ENCODE measurements around the gene NRXN2. TPM values are rescaled to one million over a fixed set of nuclear protein-coding genes. Genes with fewer than 3 reads are reported as not detected.

The NRXN2 gene
- total and polyA plus RNA-seq, 7 donors, result 0.44 to 5.2 (median 1.9) TPM

- TF ChIP-seq CTCF (IDR thresholded peaks at IDR 0.05), result no peak
- Histone ChIP-seq H3K4me1 (no peaks in the 10 kb centered on the region), H3K27me3 (ENCODE audit: insufficient read depth in 3 of 3, low read length in 2 of 3) (peaks cover 0 to 4% (median 4%) of the 10 kb centered on the region in 3 donors), H3K9me3 (no peaks in the 10 kb centered on the region), H3K36me3 (ENCODE audit: insufficient read depth in 1 of 2, low read depth in 1 of 2) (no peaks in the 10 kb centered on the region), H3K4me3 (no peak overlapping the region), H3K27ac (no peak overlapping the region)
- intact Hi-C loops (cut with DNase I), result loop anchor here (1.0 to 5.0 kb wide), 4 partner anchors 69 to 205 kb away; partner anchors contain the start of gene NRXN2 (in 1 of the 2)
- ATAC-seq (no peak), DNase-seq (no peak)
- 57 to 67% (median 58%) methylated on average over 8 to 13 of the region's 13 CpGs for WGBS, 3 donors
Observed at GRCh38 chr11:64653388-64653973, 69.5 kb downstream of the NRXN2 start.

DNA sequence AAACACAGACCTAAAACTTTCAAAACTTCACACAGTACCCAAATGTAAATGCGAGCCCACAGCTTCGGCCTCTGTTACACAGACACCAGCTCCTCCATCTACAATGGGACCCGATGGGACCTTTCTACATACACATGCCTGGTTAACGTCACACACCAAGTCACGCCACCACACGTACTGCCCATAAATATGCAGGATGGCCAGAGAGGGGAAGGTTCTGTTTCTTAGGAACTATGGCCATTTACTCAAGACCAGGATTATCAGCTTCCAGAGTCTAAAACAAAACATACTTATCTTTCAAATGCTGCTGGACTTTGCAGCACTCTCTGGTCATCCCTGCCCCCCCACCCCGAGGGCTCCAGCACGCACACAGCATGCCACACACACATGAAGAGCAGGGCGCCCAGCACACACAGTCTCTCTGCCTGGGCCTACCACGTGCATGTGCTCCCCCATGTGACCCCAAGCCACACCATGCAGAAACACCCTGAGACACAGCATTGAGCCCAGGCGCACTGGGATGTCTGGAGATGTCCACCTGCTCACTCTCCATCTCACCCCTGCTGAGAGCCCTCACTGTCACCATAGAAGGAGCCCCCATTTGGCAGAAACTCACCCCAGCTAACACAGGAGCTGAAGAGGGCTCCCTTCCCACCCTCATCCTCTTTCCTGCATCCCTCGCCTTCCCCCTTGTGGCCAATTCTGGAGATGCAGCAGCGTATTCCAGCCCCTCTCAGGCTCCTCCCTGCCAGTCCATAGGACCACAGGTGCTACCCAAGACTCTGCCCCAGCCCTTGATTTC lies 70.2 kb downstream of the NRXN2 start:
- intact Hi-C loops (cut with DNase I), result loop anchor here (1.0 to 5.0 kb wide), 4 partner anchors 70 to 204 kb away; partner anchors contain the start of gene NRXN2 (in 1 of the 2)
- no peaks in the 10 kb centered on the region for H3K4me1 ChIP-seq
- H3K27ac ChIP-seq, result no peak overlapping the region

DNA sequence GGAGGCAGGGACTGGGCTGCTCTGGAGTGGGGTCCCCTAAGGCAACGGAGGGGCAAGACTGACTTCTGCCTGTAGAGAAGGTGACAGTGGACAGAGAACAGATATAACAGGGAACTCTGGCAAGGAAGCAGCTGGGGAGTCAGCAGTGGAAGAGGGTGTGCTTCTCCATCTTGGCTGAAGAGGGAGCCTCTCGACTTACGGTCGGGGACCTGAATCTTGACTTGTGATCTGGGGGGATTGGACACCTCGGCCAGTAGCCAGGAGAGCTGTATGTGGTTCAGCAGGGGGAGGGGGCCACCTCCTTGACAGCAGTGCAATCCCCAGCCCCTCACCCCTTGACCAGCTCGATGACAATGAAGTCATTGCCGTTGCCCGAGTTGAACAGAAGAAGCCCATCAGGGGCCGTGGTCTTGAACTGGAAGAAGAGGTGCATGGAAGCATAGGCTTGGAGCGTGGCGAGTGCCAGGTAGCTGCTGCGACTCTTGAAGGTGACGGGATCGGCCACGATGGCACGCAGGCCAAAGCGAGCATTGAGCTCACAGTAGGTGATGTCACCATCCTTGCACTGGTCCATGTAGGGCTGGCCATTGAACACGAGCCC lies 72.0 kb downstream of the NRXN2 start:
- H3K9me3 ChIP-seq, result no peaks in the 10 kb centered on the region
- no peak overlapping the region for H3K4me3 ChIP-seq
- intact Hi-C loops (cut with DNase I), result loop anchor here in 1 of 2 donors (5.0 kb wide), 1 partner anchor 99 kb away; no protein-coding TSS in a partner anchor
- no peaks in the 10 kb centered on the region for H3K4me1 ChIP-seq
- TF ChIP-seq CTCF (IDR thresholded peaks at IDR 0.05), result peak; percentile 16
- DNase-seq (no peak), ATAC-seq (no peak)
- H3K27ac ChIP-seq, result no peak overlapping the region
- H3K36me3 ChIP-seq (ENCODE audit: insufficient read depth in 1 of 2, low read depth in 1 of 2), result no peaks in the 10 kb centered on the region
- 63 to 68% (median 66%) methylated on average over 18 of the region's 18 CpGs for WGBS, 3 donors
- H3K27me3 ChIP-seq (ENCODE audit: insufficient read depth in 3 of 3, low read length in 2 of 3), result peaks cover 0 to 7% (median 4%) of the 10 kb centered on the region in 3 donors

More for the DNA sequence above, 70.2 kb downstream of the NRXN2 start:
- no peaks in the 10 kb centered on the region for H3K36me3 ChIP-seq (ENCODE audit: insufficient read depth in 1 of 2, low read depth in 1 of 2)
- TF ChIP-seq CTCF (IDR thresholded peaks at IDR 0.05), result peak; percentile 80
- 48 to 55% (median 51%) methylated on average over 13 of the region's 13 CpGs for WGBS, 3 donors
- no peaks in the 10 kb centered on the region for H3K9me3 ChIP-seq
- H3K4me3 ChIP-seq, result no peak overlapping the region
- peak; percentile 74 to 87 for DNase-seq
- H3K27me3 ChIP-seq (ENCODE audit: insufficient read depth in 3 of 3, low read length in 2 of 3), result peaks cover 0 to 7% (median 4%) of the 10 kb centered on the region in 3 donors
- ATAC-seq, result peak; percentile 74 to 89 (median 82)

GRCh38 chr11:64649291-64649697 lies 73.7 kb downstream of the NRXN2 start:
- 20 to 45% (median 30%) methylated on average over 6 of the region's 6 CpGs for WGBS, 3 donors
- DNase-seq (no peak), ATAC-seq (no peak)
- no peaks in the 10 kb centered on the region for H3K4me1 ChIP-seq
- H3K36me3 ChIP-seq (ENCODE audit: insufficient read depth in 1 of 2, low read depth in 1 of 2), result no peaks in the 10 kb centered on the region
- H3K27ac ChIP-seq, result no peak overlapping the region
- no peaks in the 10 kb centered on the region for H3K9me3 ChIP-seq
- intact Hi-C loops (cut with DNase I), result no loop called here
- peaks cover 0 to 17% (median 10%) of the 10 kb centered on the region in 3 donors for H3K27me3 ChIP-seq (ENCODE audit: insufficient read depth in 3 of 3, low read length in 2 of 3)
- peak; percentile 11 for TF ChIP-seq CTCF (IDR thresholded peaks at IDR 0.05)
- no peak overlapping the region for H3K4me3 ChIP-seq
